Renal pelvis (tissue), 4 donors: ENCODE measurements around the gene ROBO2. TPM values are rescaled to one million over a fixed set of nuclear protein-coding genes. Genes with fewer than 3 reads are reported as not detected.

ENCODE experiments used
- DNase-seq: peaks from one replicate; pipeline ENCODE4 v3.0.0-alpha.2; 2013
- polyA plus RNA-seq, 3 donors: library from polyadenylated mRNA; unstranded; fragments of 120-200 nt; gene quantifications; one replicate each; pipeline ENCODE4 v1.2.1, GENCODE V29; 2013; ENCODE audit not compliant: insufficient read length in 3 of 3

The ROBO2 gene
- polyA plus RNA-seq, 3 donors = 82.8 to 101 (median 88.0) TPM

GRCh38 chr3:77553240-77553639 lies 513.3 kb downstream of the ROBO2 start:
- no peak for DNase-seq

GRCh38 chr3:77562089-77562488 lies 522.2 kb downstream of the ROBO2 start:
- DNase-seq = no peak

GRCh38 chr3:77563012-77563411 lies 523.1 kb downstream of the ROBO2 start:
- no peak for DNase-seq

- no peak for DNase-seq
Measured at GRCh38 chr3:77566055-77566454, 526.2 kb downstream of the ROBO2 start.

- DNase-seq = peak; percentile 76
Measured at GRCh38 chr3:77571971-77572715, 532.2 kb downstream of the ROBO2 start.

GRCh38 chr3:77577264-77577663 lies 537.4 kb downstream of the ROBO2 start:
- DNase-seq = no peak

GRCh38 chr3:77586216-77586615 lies 546.3 kb downstream of the ROBO2 start:
- DNase-seq = no peak

GRCh38 chr3:77588863-77589262 lies 549.0 kb downstream of the ROBO2 start:
- DNase-seq = no peak

- DNase-seq = no peak
Measured at GRCh38 chr3:77590191-77590590, 550.3 kb downstream of the ROBO2 start.

GRCh38 chr3:77595371-77595870 lies 555.5 kb downstream of the ROBO2 start:
- DNase-seq = no peak

GRCh38 chr3:77599948-77600347 lies 560.0 kb downstream of the ROBO2 start:
- DNase-seq = no peak

- peak; percentile 28 for DNase-seq
Measured at GRCh38 chr3:77601823-77602415, 562.0 kb downstream of the ROBO2 start.

GRCh38 chr3:77602722-77603121 lies 562.8 kb downstream of the ROBO2 start:
- no peak for DNase-seq

GRCh38 chr3:77605308-77605707 lies 565.4 kb downstream of the ROBO2 start:
- DNase-seq = no peak

- DNase-seq = no peak
Measured at GRCh38 chr3:77605865-77606264, 566.0 kb downstream of the ROBO2 start.

- DNase-seq = no peak
Measured at GRCh38 chr3:77606372-77606771, 566.5 kb downstream of the ROBO2 start.

GRCh38 chr3:77618686-77619085 lies 578.8 kb downstream of the ROBO2 start:
- no peak for DNase-seq

GRCh38 chr3:77620009-77620408 lies 580.1 kb downstream of the ROBO2 start:
- no peak for DNase-seq

GRCh38 chr3:77623500-77623899 lies 583.6 kb downstream of the ROBO2 start:
- no peak for DNase-seq

- no peak for DNase-seq
Measured at GRCh38 chr3:77626157-77626556, 586.3 kb downstream of the ROBO2 start.

GRCh38 chr3:77648214-77648613 lies 608.3 kb downstream of the ROBO2 start:
- no peak for DNase-seq

GRCh38 chr3:77648664-77649063 lies 608.8 kb downstream of the ROBO2 start:
- DNase-seq = no peak

GRCh38 chr3:77652624-77653023 lies 612.7 kb downstream of the ROBO2 start:
- no peak for DNase-seq

GRCh38 chr3:77655396-77655795 lies 615.5 kb downstream of the ROBO2 start:
- no peak for DNase-seq
